CD14-positive monocyte (primary cell): ENCODE results near the gene N4BP2L2. TPM values are rescaled to one million over a fixed set of nuclear protein-coding genes. Genes with fewer than 3 reads are reported as not detected.

Experiments
- DNase-seq, 3 donors: peaks; one replicate each; pipeline ENCODE4 v3.0.0-alpha.2; 2011 to 2022
- H2AFZ ChIP-seq: 2 replicates; pipeline ENCODE4 v1.6.0; 2012; ENCODE audit warnings: mild to moderate bottlenecking, low read depth, low read length, inconsistent platforms; ENCODE audit not compliant: insufficient read depth, poor library complexity, severe bottlenecking
- H3K27ac ChIP-seq, 2 donors: 1 replicate in 1 of 2; 2 replicates in 1 of 2; pipeline ENCODE4 v1.5.1; 2012 to 2013; ENCODE audit warnings: low read length in 2 of 2, control low read depth in 1 of 2, inconsistent platforms in 1 of 2, low read depth in 1 of 2, mild to moderate bottlenecking in 1 of 2
- H3K27me3 ChIP-seq, 2 donors: one replicate each; pipeline versions ENCODE4 v1.6.0 to v1.6.1; 2011 to 2013; ENCODE audit warnings: low read length in 2 of 2; ENCODE audit not compliant: control insufficient read depth in 2 of 2, insufficient read depth in 2 of 2
- H3K36me3 ChIP-seq, 2 donors: replicated peaks in 1 of 2; 1 replicate in 1 of 2; 2 replicates in 1 of 2; pipeline versions ENCODE4 v1.5.1 to v1.6.1; 2012 to 2013; ENCODE audit warnings: low read length in 2 of 2, control low read depth in 1 of 2, inconsistent platforms in 1 of 2, mild to moderate bottlenecking in 1 of 2; ENCODE audit not compliant: insufficient read depth in 2 of 2, control insufficient read depth in 1 of 2
- H3K4me1 ChIP-seq, 2 donors: 1 replicate in 1 of 2; 2 replicates in 1 of 2; pipeline versions ENCODE4 v1.5.1 to v1.6.1; 2012 to 2013; ENCODE audit warnings: low read length in 2 of 2, control low read depth in 1 of 2, inconsistent platforms in 1 of 2, mild to moderate bottlenecking in 1 of 2, moderate library complexity in 1 of 2; ENCODE audit not compliant: insufficient read depth in 2 of 2, control insufficient read depth in 1 of 2
- H3K4me2 ChIP-seq: replicated peaks from 2 replicates; pipeline ENCODE3; 2012; ENCODE audit warnings: low read length, moderate library complexity, mild to moderate bottlenecking; ENCODE audit not compliant: poor library complexity, severe bottlenecking; ENCODE audit errors: extremely low read depth
- H3K4me3 ChIP-seq, 3 experiments: fragments of 200-600 bp in 1 of 3; sonication (generic) in 1 of 3; replicated peaks in 1 of 3; 1 replicate in 2 of 3; 2 replicates in 1 of 3; pipeline ENCODE4 v1.5.1; 2011 to 2013; ENCODE audit warnings: low read length in 3 of 3, mild to moderate bottlenecking in 3 of 3, control low read depth in 2 of 3, low read depth in 2 of 3, inconsistent platforms in 1 of 3, moderate library complexity in 1 of 3
- H3K79me2 ChIP-seq: 2 replicates; pipeline ENCODE4 v1.6.0; 2012; ENCODE audit warnings: mild to moderate bottlenecking, control low read depth, inconsistent platforms, low read length, moderate library complexity; ENCODE audit not compliant: insufficient read depth
- H3K9ac ChIP-seq: 2 replicates; pipeline ENCODE4 v1.6.0; 2017; ENCODE audit warnings: low read length, mild to moderate bottlenecking; ENCODE audit not compliant: insufficient read depth, poor library complexity, severe bottlenecking
- H3K9me3 ChIP-seq, 2 donors: replicated peaks in 1 of 2; 1 replicate in 1 of 2; 2 replicates in 1 of 2; pipeline versions ENCODE4 v1.5.1 to v1.6.1; 2012 to 2013; ENCODE audit warnings: low read length in 2 of 2, control low read depth in 1 of 2; ENCODE audit not compliant: control insufficient read depth in 1 of 2, insufficient read depth in 1 of 2
- H4K20me1 ChIP-seq: 2 replicates; pipeline ENCODE4 v1.6.0; 2012; ENCODE audit warnings: mild to moderate bottlenecking, low read length, control low read depth, moderate library complexity; ENCODE audit not compliant: insufficient read depth
- H3K27ac Mint-ChIP-seq, 7 donors: one replicate each; pipeline ENCODE4 v1.8.0; 2020; ENCODE audit warnings: mild to moderate bottlenecking in 7 of 7, mixed read lengths in 7 of 7, moderate library complexity in 6 of 7, inconsistent platforms in 2 of 7
- H3K27me3 Mint-ChIP-seq, 3 donors: one replicate each; pipeline ENCODE4 v1.8.0; 2021 to 2022; ENCODE audit warnings: low read depth in 3 of 3, mild to moderate bottlenecking in 3 of 3, mixed read lengths in 3 of 3, moderate library complexity in 3 of 3, inconsistent platforms in 1 of 3
- H3K36me3 Mint-ChIP-seq, 2 donors: one replicate each; pipeline ENCODE4 v1.8.0; 2020; ENCODE audit warnings: mixed read lengths in 2 of 2, inconsistent platforms in 1 of 2, mild to moderate bottlenecking in 1 of 2
- H3K4me1 Mint-ChIP-seq: one replicate; pipeline ENCODE4 v1.8.0; 2020; ENCODE audit warnings: mild to moderate bottlenecking, mixed read lengths
- H3K4me3 Mint-ChIP-seq, 2 donors: one replicate each; pipeline ENCODE4 v1.8.0; 2020; ENCODE audit warnings: mild to moderate bottlenecking in 2 of 2, mixed read lengths in 2 of 2, moderate library complexity in 1 of 2
- H3K9me3 Mint-ChIP-seq, 7 donors: one replicate each; pipeline ENCODE4 v1.8.0; 2020 to 2022; ENCODE audit warnings: mixed read lengths in 7 of 7, mild to moderate bottlenecking in 6 of 7, moderate library complexity in 6 of 7, inconsistent platforms in 2 of 7
- WGBS: methylation state at CpG from one replicate; pipeline ENCODE4 v1.1.5; 2013; ENCODE audit warnings: missing lambda C conversion rate; ENCODE audit not compliant: insufficient coverage; 5-methylcytosine and 5-hydroxymethylcytosine counted together
- intact Hi-C, 2 donors: fragments of 100-400 bp; cut with micrococcal nuclease; formaldehyde crosslinking; loops; one replicate each; pipeline versions ENCODE4 v1.15.0 to v1.15.1; 2023
- polyA plus RNA-seq, 3 donors: library from polyadenylated mRNA; depleted of rRNA in 1 of 3; unstranded in 2 of 3; stranded (reverse) in 1 of 3; fragments of 300-500 nt in 2 of 3; fragments of >200 nt in 1 of 3; fragmentation: Illumina TruSeq in 2 of 3; gene quantifications; 1 replicate in 2 of 3; 2 replicates in 1 of 3; pipeline ENCODE4 v1.2.3, GENCODE V29; 2012 to 2021
- TF ChIP-seq, protein P1 (sequence below): fragments of 200-600 bp; IDR thresholded peaks from one replicate; pipeline ENCODE4 v1.8.0; 2022; ENCODE audit warnings: antibody characterized with exemption, mild to moderate bottlenecking

Gene N4BP2L2
- polyA plus RNA-seq, 3 donors: 94.2 to 105 (median 96.4) TPM

DNA sequence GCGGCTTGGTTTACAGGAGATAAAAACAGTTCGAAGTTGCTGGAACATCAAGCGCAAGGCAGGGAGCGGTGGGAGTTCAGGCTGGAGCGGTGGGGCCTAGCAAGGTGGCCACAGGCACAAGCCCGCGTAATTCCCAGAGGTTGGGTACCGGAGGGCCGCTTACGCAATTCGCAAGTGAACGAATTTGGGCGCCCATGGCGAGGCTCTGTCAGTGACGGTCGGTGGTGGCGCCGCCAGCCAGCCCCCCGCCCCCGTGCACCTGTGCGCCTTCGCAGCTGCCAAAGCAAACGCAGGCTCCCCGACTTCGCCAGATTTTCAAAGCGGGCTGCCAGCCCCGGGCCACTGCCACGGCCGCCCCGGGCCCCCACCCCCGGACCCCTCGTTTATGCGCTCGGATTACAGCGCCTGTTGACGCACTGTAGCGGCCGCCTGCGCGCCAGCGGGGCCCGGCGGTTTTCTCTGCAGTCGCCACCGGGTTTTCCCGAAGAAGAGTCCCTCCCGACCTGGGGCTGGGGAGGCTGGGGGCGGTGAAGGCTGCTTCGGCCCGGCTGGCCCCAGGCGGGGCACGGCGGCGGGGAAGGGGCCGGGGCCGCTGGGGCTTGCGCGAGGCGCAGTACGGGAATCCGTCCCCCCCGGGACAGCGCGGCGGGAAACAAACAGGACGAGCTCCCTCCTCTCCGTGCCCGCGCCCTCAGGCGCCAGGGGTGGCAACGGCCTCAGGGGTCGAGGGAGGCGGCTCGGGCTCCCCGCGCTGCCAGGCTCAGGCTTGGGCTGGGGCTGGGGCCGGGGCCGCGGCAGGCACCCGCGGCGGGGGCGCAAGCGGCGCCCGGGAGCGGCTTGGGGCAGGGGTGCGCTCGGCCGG, 111.4 kb downstream of the N4BP2L2 start:
- Histone ChIP-seq H3K4me3 (peak overlapping the region; percentile 70 to 100 (median 81)), H3K27me3 (no peaks in the 10 kb centered on the region), H3K4me2 (peak overlapping the region; percentile 88), H2AFZ (peak overlapping the region; percentile 80), H3K27ac (peak overlapping the region; percentile 95 to 96), H3K79me2 (peaks cover 54% of the 10 kb centered on the region), H3K4me1 (peaks cover 44 to 52% of the 10 kb centered on the region in 2 donors), H4K20me1 (peaks cover 31% of the 10 kb centered on the region), H3K9ac (peak overlapping the region; percentile 93), H3K36me3 (peaks cover 0 to 7% of the 10 kb centered on the region in 2 donors), H3K9me3 (no peaks in the 10 kb centered on the region)
- Mint-ChIP-seq H3K27ac (peak overlapping the region; percentile 97 to 99 (median 98)), H3K9me3 (peaks cover 0 to 3% (median 0%) of the 10 kb centered on the region in 7 donors), H3K4me3 (peak overlapping the region; percentile 96 to 97), H3K4me1 (peaks cover 49% of the 10 kb centered on the region), H3K36me3 (peaks cover 11 to 13% of the 10 kb centered on the region in 2 donors), H3K27me3 (peaks cover 0 to 3% (median 2%) of the 10 kb centered on the region in 3 donors)
- TF ChIP-seq, protein P1, sequence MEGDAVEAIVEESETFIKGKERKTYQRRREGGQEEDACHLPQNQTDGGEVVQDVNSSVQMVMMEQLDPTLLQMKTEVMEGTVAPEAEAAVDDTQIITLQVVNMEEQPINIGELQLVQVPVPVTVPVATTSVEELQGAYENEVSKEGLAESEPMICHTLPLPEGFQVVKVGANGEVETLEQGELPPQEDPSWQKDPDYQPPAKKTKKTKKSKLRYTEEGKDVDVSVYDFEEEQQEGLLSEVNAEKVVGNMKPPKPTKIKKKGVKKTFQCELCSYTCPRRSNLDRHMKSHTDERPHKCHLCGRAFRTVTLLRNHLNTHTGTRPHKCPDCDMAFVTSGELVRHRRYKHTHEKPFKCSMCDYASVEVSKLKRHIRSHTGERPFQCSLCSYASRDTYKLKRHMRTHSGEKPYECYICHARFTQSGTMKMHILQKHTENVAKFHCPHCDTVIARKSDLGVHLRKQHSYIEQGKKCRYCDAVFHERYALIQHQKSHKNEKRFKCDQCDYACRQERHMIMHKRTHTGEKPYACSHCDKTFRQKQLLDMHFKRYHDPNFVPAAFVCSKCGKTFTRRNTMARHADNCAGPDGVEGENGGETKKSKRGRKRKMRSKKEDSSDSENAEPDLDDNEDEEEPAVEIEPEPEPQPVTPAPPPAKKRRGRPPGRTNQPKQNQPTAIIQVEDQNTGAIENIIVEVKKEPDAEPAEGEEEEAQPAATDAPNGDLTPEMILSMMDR: no peak
- under 1% methylated on average over 89 of the region's 90 CpGs for WGBS
- DNase-seq: peak in 2 of 3 donors; percentile 21 to 51
- intact Hi-C loops: loop anchor here (5.0 to 10.0 kb wide), 3 partner anchors 110 to 115 kb away; partner anchors contain the start of genes BRCA2 (in 1 of the 2), N4BP2L2 (in 1 of the 2) and ZAR1L (in 1 of the 2)

DNA sequence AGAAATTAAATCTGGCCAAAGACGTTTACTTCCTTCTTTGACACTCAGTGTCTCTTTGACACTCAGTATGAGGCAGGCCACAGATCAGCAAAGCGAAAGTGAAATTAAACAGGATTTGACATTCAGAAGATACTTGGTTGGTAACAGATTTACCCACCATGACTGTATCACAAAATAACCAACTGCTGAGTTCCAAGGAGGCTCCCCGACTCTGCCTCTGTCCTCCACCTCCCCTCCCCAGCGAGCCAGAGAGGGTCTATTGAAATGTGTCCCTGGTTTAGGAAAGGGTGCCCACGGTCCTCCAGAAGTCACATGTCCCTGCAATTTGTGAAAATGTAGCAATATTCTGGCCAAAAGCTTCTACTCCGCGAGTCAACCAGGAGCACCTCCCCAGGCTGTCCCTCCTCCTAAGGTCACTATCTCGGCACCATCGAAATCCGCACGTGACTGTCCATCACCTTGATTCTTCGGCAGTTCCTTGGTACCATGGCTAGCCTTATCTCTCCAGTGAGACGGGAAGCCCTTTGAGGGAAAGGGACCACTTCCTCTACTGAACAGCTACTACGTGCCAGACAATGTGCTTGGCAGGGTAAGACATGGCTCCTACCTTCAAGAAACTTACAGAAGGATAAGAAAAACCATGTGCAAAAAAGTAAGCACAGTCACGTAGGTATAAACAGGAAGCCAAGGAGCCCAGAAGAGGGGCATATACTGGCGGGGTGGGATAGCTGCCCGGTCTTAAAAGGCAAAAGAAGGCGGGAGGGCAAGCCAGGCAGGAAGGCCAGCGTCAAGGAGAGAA, 112.2 kb downstream of the N4BP2L2 start:
- Mint-ChIP-seq H3K27me3 (peaks cover 0 to 3% (median 2%) of the 10 kb centered on the region in 3 donors), H3K36me3 (peaks cover 12 to 16% of the 10 kb centered on the region in 2 donors), H3K4me3 (peak overlapping the region; percentile 96 to 97), H3K27ac (peak overlapping the region; percentile 94 to 99 (median 98)), H3K4me1 (peaks cover 52% of the 10 kb centered on the region), H3K9me3 (peaks cover 0 to 3% (median 0%) of the 10 kb centered on the region in 7 donors)
- Histone ChIP-seq H3K4me3 (peak overlapping the region; percentile 70 to 100 (median 81)), H3K27ac (peak overlapping the region; percentile 95 to 96), H2AFZ (peak overlapping the region; percentile 80), H3K9ac (peak overlapping the region; percentile 93), H3K27me3 (no peaks in the 10 kb centered on the region), H3K9me3 (no peaks in the 10 kb centered on the region), H3K4me1 (peaks cover 44 to 52% of the 10 kb centered on the region in 2 donors), H3K79me2 (peaks cover 61% of the 10 kb centered on the region), H3K4me2 (peak overlapping the region; percentile 88), H4K20me1 (peaks cover 37% of the 10 kb centered on the region), H3K36me3 (peaks cover 0 to 7% of the 10 kb centered on the region in 2 donors)
- peak; percentile 68 to 81 (median 79) for DNase-seq
- TF ChIP-seq, protein P1: no peak
- intact Hi-C loops: loop anchor here (5.0 to 10.0 kb wide), 3 partner anchors 111 to 114 kb away; partner anchors contain the start of genes BRCA2 (in 1 of the 2), N4BP2L2 (in 1 of the 2) and ZAR1L (in 1 of the 2)
- WGBS: 18% methylated on average over 14 of the region's 19 CpGs
